ENCODE measurements around the gene CACNA2D3.

GRCh38 chr3:54862526-54862925 is 740.2 kb downstream of the CACNA2D3 start:
- TF ChIP-seq EZH2 (IDR thresholded peaks at IDR 0.05; ENCODE audit: low read length, unreplicated experiment) (no peak), CTCF (conservative IDR thresholded peaks at IDR 0.05; ENCODE audit: low read depth, low read length) (no peak), EZH2phosphoT487 (IDR thresholded peaks at IDR 0.05; ENCODE audit: borderline replicate concordance, low read length) (no peak)
